WTC11 (cell line): ENCODE data around the gene KIRREL3. TPM values are rescaled to one million over a fixed set of nuclear protein-coding genes. Genes with fewer than 3 reads are reported as not detected.

ENCODE experiments used
- ATAC-seq: fragments of 200-7000 bp; cut with Tn5 transposase; 2 replicates; pipeline ENCODE4 v1.10.0; 2021; ENCODE audit warnings: mild to moderate bottlenecking, moderate library complexity
- CTCF ChIA-PET: fragments of 300-600 bp; sonication (Branson Sonifier 250); formaldehyde crosslinking; loops from one replicate; lab custom pipeline; 2021; ENCODE audit warnings: antibody characterized with exemption; lab: Charles Lee
- POLR2A ChIA-PET: fragments of 350-600 bp; sonication (Branson Sonifier 250); formaldehyde crosslinking; loops from one replicate; lab custom pipeline; 2021; ENCODE audit warnings: antibody characterized with exemption; lab: Charles Lee
- DNase-seq: peaks from one replicate; pipeline ENCODE4 v3.0.0; 2021; ENCODE audit warnings: low spot score
- H3K27ac Mint-ChIP-seq: 2 replicates; pipeline ENCODE4 v1.8.0; 2021; ENCODE audit warnings: mixed read lengths
- H3K27me3 Mint-ChIP-seq: 2 replicates; pipeline ENCODE4 v1.8.0; 2021; ENCODE audit warnings: low read depth, mild to moderate bottlenecking, moderate library complexity, mixed read lengths
- H3K36me3 Mint-ChIP-seq: 2 replicates; pipeline ENCODE4 v1.8.0; 2021; ENCODE audit warnings: mixed read lengths
- H3K4me1 Mint-ChIP-seq: 2 replicates; pipeline ENCODE4 v1.8.0; 2022; ENCODE audit warnings: mixed read lengths
- H3K4me3 Mint-ChIP-seq: 2 replicates; pipeline ENCODE4 v1.8.0; 2021; ENCODE audit warnings: mild to moderate bottlenecking, moderate library complexity, mixed read lengths
- H3K9me3 Mint-ChIP-seq: 2 replicates; pipeline ENCODE4 v1.8.0; 2021; ENCODE audit warnings: mixed read lengths
- CREM ChIP-seq: sonication (generic); formaldehyde crosslinking; IDR thresholded peaks from 2 replicates; pipeline ENCODE4 v1.8.1; 2022; ENCODE audit warnings: mild to moderate bottlenecking, missing genetic modification reagents, moderate library complexity
- E2F1 ChIP-seq: sonication (generic); formaldehyde crosslinking; IDR thresholded peaks from 2 replicates; pipeline ENCODE4 v1.8.0; 2022; ENCODE audit warnings: mild to moderate bottlenecking, missing genetic modification reagents
- EMX1 ChIP-seq: fragments of 250-450 bp; sonication (Bioruptor Pico); IDR thresholded peaks from 2 replicates; pipeline ENCODE4 v1.8.0; 2021; ENCODE audit warnings: mild to moderate bottlenecking
- ESRRA ChIP-seq: sonication (generic); formaldehyde crosslinking; IDR thresholded peaks from 2 replicates; pipeline ENCODE4 v1.8.1; 2022; ENCODE audit warnings: mild to moderate bottlenecking, missing genetic modification reagents, borderline replicate concordance
- GTF2I ChIP-seq: fragments of 250-450 bp; sonication (Bioruptor Pico); conservative IDR thresholded peaks from 2 replicates; pipeline ENCODE4 v1.4.0; 2021; ENCODE audit warnings: mild to moderate bottlenecking
- MXD4 ChIP-seq: fragments of 250-450 bp; sonication (Bioruptor Pico); IDR thresholded peaks from 2 replicates; pipeline ENCODE4 v1.8.0; 2021; ENCODE audit warnings: mild to moderate bottlenecking, moderate library complexity, borderline replicate concordance
- STAT6 ChIP-seq: sonication (generic); formaldehyde crosslinking; conservative IDR thresholded peaks from 2 replicates; pipeline ENCODE4 v1.8.1; 2023; ENCODE audit warnings: mild to moderate bottlenecking, low read depth, missing genetic modification reagents, moderate library complexity
- USF2 ChIP-seq: sonication (generic); formaldehyde crosslinking; IDR thresholded peaks from 2 replicates; pipeline ENCODE4 v1.8.1; 2023; ENCODE audit warnings: mild to moderate bottlenecking, missing genetic modification reagents, moderate library complexity
- ZBTB43 ChIP-seq: sonication (generic); formaldehyde crosslinking; IDR thresholded peaks from 2 replicates; pipeline ENCODE4 v1.8.1; 2023; ENCODE audit warnings: mild to moderate bottlenecking, missing genetic modification reagents
- ZNF121 ChIP-seq: sonication (generic); formaldehyde crosslinking; IDR thresholded peaks from 2 replicates; pipeline ENCODE4 v1.8.0; 2023; ENCODE audit warnings: missing genetic modification reagents
- ZNF263 ChIP-seq: sonication (generic); formaldehyde crosslinking; IDR thresholded peaks from 2 replicates; pipeline ENCODE4 v1.8.1; 2022; ENCODE audit warnings: low read depth, mild to moderate bottlenecking, moderate library complexity, missing genetic modification reagents
- ZNF317 ChIP-seq: sonication (generic); formaldehyde crosslinking; IDR thresholded peaks from 2 replicates; pipeline ENCODE4 v1.8.1; 2023; ENCODE audit warnings: low read depth, mild to moderate bottlenecking, moderate library complexity, missing genetic modification reagents, borderline replicate concordance
- ZNF416 ChIP-seq: fragments of 250-450 bp; sonication (Bioruptor Pico); IDR thresholded peaks from 2 replicates; pipeline ENCODE4 v1.9.0; 2021; ENCODE audit warnings: mild to moderate bottlenecking, inconsistent platforms
- ZNF423 ChIP-seq: fragments of 250-450 bp; sonication (Bioruptor Pico); IDR thresholded peaks from 2 replicates; pipeline ENCODE4 v2.1.2; 2022; ENCODE audit warnings: mild to moderate bottlenecking, moderate library complexity
- ZNF512 ChIP-seq: sonication (generic); formaldehyde crosslinking; IDR thresholded peaks from 2 replicates; pipeline ENCODE4 v1.8.1; 2022; ENCODE audit warnings: missing genetic modification reagents, borderline replicate concordance
- ZNF532 ChIP-seq: fragments of 250-450 bp; sonication (Bioruptor Pico); IDR thresholded peaks from 2 replicates; pipeline ENCODE4 v1.9.0; 2021; ENCODE audit warnings: mild to moderate bottlenecking, borderline replicate concordance
- total RNA-seq: library from RNA; stranded (reverse); gene quantifications from 3 replicates; pipeline ENCODE4 v1.2.3, GENCODE V29; 2021

KIRREL3 gene
- total RNA-seq, 1 experiment from 2014 or later, result 0.59 TPM

GRCh38 chr11:126469311-126469710 lies 531.3 kb downstream of the KIRREL3 start (continued):
- TF ChIP-seq ZNF121 (CRISPR knock-in tag) (no peak), EMX1 (CRISPR knock-in tag) (no peak)
- TF ChIP-seq, all 79 proteins: peak for 0

- TF ChIP-seq ZBTB43 (CRISPR knock-in tag) (no peak), ZNF317 (no peak), MXD4 (CRISPR knock-in tag) (no peak), GTF2I (CRISPR knock-in tag) (no peak), ZNF263 (CRISPR knock-in tag) (no peak), ESRRA (CRISPR knock-in tag) (no peak), CREM (CRISPR knock-in tag) (no peak), ZNF423 (CRISPR knock-in tag) (no peak), E2F1 (CRISPR knock-in tag) (no peak), ZNF532 (CRISPR knock-in tag) (no peak), USF2 (CRISPR knock-in tag) (no peak), ZNF416 (CRISPR knock-in tag) (no peak), ZNF512 (CRISPR knock-in tag) (no peak), STAT6 (CRISPR knock-in tag) (no peak)
These were observed 532.5 kb downstream of the KIRREL3 start for GRCh38 chr11:126468102-126468521.

More at GRCh38 chr11:126468102-126468521, 532.5 kb downstream of the KIRREL3 start:
- H3K9me3 Mint-ChIP-seq, result peaks cover 4% of the 10 kb centered on the region
- H3K27ac Mint-ChIP-seq, result no peak overlapping the region
- H3K4me3 Mint-ChIP-seq, result no peak overlapping the region
- CTCF ChIA-PET, result interaction anchor here (1.0 to 6.5 kb wide), 4 partner anchors 9 to 158 kb away, joined by 3 to 59 read pairs (median 4); no protein-coding TSS in a partner anchor
- DNase-seq (no peak), ATAC-seq (no peak)
- peaks cover 14% of the 10 kb centered on the region for H3K4me1 Mint-ChIP-seq
- no peaks in the 10 kb centered on the region for H3K27me3 Mint-ChIP-seq
- H3K36me3 Mint-ChIP-seq, result no peaks in the 10 kb centered on the region
- POLR2A ChIA-PET, result no interaction called here
